Measurements from ENCODE around the gene OR5A1.

OR5A1 gene

GRCh38 chr11:59480359-59480758 is 44.1 kb downstream of the OR5A1 start:
- no peak for DNase-seq

Data from fibroblast of upper back skin (primary cell).